ENCODE measurements around the gene MYO15B.

- TF ChIP-seq CTCF (IDR thresholded peaks at IDR 0.05; ENCODE audit: poor library complexity) (no peak), EZH2 (IDR thresholded peaks at IDR 0.05; ENCODE audit: borderline replicate concordance) (no peak), EZH2phosphoT487 (IDR thresholded peaks at IDR 0.05; ENCODE audit: low read depth, severe bottlenecking, unreplicated experiment) (no peak)
Measured at GRCh38 chr17:75565066-75565465, 22.5 kb upstream of the MYO15B start.
